ENCODE results near the gene TBCEL. TPM values are rescaled to one million over a fixed set of nuclear protein-coding genes. Genes with fewer than 3 reads are reported as not detected.
"Not testable (repeated sequence)": the region's sequence is repeated elsewhere in the genome, so short reads cannot be mapped to it uniquely, and the experiment has no call there.

Gene TBCEL
- total and polyA plus RNA-seq, 4 donors, result 6.7 to 41.3 (median 17.4) TPM

- Histone ChIP-seq H3K4me1 (ENCODE audit: control insufficient read depth in 4 of 4, insufficient read depth in 4 of 4, low read length in 3 of 4) (no peaks in the 10 kb centered on the region), H3K4me3 (ENCODE audit: low read depth in 1 of 3, low read length in 3 of 3) (no peak overlapping the region), H3K36me3 (ENCODE audit: control insufficient read depth in 4 of 4, insufficient read depth in 3 of 4, low read depth in 1 of 4, low read length in 3 of 4) (no peaks in the 10 kb centered on the region), H3K9ac (ENCODE audit: low read depth in 1 of 2, low read length in 2 of 2) (no peak overlapping the region), H3K27ac (ENCODE audit: low read depth in 1 of 2, low read length in 2 of 2) (no peak overlapping the region), H3K27me3 (ENCODE audit: control insufficient read depth in 4 of 4, insufficient read depth in 4 of 4, low read length in 3 of 4) (peaks cover 0 to 2% (median 0%) of the 10 kb centered on the region in 4 donors), H3K9me3 (ENCODE audit: control insufficient read depth in 4 of 4, low read length in 3 of 4) (no peaks in the 10 kb centered on the region)
- DNase-seq (ENCODE audit: low spot score), result no peak
- TF ChIP-seq SP1 (IDR thresholded peaks at IDR 0.05) (no peak), CTCF (IDR thresholded peaks at IDR 0.05; ENCODE audit: low read depth, low read length, missing input control) (no peak), RXRA (IDR thresholded peaks at IDR 0.05) (no peak), NR2F2 (IDR thresholded peaks at IDR 0.05) (no peak), EGR1 (IDR thresholded peaks at IDR 0.05; ENCODE audit: low read depth in 2 of 2) (no peak), JUND (IDR thresholded peaks at IDR 0.05) (no peak), HNF4G (IDR thresholded peaks at IDR 0.05) (no peak), REST (IDR thresholded peaks at IDR 0.05) (no peak), GABPA (IDR thresholded peaks at IDR 0.05 in 1 of 2, conservative IDR thresholded peaks at IDR 0.05 in 1 of 2) (no peak), TAF1 (conservative IDR thresholded peaks at IDR 0.05) (no peak), RAD21 (IDR thresholded peaks at IDR 0.05) (no peak), MAX (IDR thresholded peaks at IDR 0.05) (no peak), FOXA2 (IDR thresholded peaks at IDR 0.05) (no peak), HNF4A (conservative IDR thresholded peaks at IDR 0.05) (no peak), FOXA1 (IDR thresholded peaks at IDR 0.05) (no peak)
- 87% methylated on average over 1 of the region's 1 CpG for WGBS
Observed at GRCh38 chr11:121012091-121012490, 11.8 kb upstream of the TBCEL start.

GRCh38 chr11:121018746-121019145 lies 5.2 kb upstream of the TBCEL start:
- Histone ChIP-seq H3K27me3 (ENCODE audit: control insufficient read depth in 4 of 4, insufficient read depth in 4 of 4, low read length in 3 of 4) (no peaks in the 10 kb centered on the region), H3K27ac (ENCODE audit: low read depth in 1 of 2, low read length in 2 of 2) (no peak overlapping the region), H3K9me3 (ENCODE audit: control insufficient read depth in 4 of 4, low read length in 3 of 4) (no peaks in the 10 kb centered on the region), H3K9ac (ENCODE audit: low read depth in 1 of 2, low read length in 2 of 2) (no peak overlapping the region), H3K4me3 (ENCODE audit: low read depth in 1 of 3, low read length in 3 of 3) (no peak overlapping the region), H3K4me1 (ENCODE audit: control insufficient read depth in 4 of 4, insufficient read depth in 4 of 4, low read length in 3 of 4) (peaks cover 0 to 3% (median under 1%) of the 10 kb centered on the region in 4 donors), H3K36me3 (ENCODE audit: control insufficient read depth in 4 of 4, insufficient read depth in 3 of 4, low read depth in 1 of 4, low read length in 3 of 4) (no peaks in the 10 kb centered on the region)
- no peak for TF ChIP-seq NR2F2 (IDR thresholded peaks at IDR 0.05)
- TF ChIP-seq SP1 (IDR thresholded peaks at IDR 0.05), result no peak
- TF ChIP-seq EGR1 (IDR thresholded peaks at IDR 0.05; ENCODE audit: low read depth in 2 of 2), result no peak
- no peak for TF ChIP-seq TAF1 (conservative IDR thresholded peaks at IDR 0.05)
- no peak for TF ChIP-seq RAD21 (IDR thresholded peaks at IDR 0.05)
- TF ChIP-seq FOXA1 (IDR thresholded peaks at IDR 0.05), result no peak
- TF ChIP-seq GABPA (IDR thresholded peaks at IDR 0.05 in 1 of 2, conservative IDR thresholded peaks at IDR 0.05 in 1 of 2), result no peak
- no peak for TF ChIP-seq HNF4G (IDR thresholded peaks at IDR 0.05)
- TF ChIP-seq FOXA2 (IDR thresholded peaks at IDR 0.05), result no peak
- TF ChIP-seq REST (IDR thresholded peaks at IDR 0.05), result no peak
- no peak for TF ChIP-seq ZBTB33 (IDR thresholded peaks at IDR 0.05)
- WGBS, result 74% methylated on average over 1 of the region's 1 CpG
- DNase-seq (ENCODE audit: low spot score), result no peak

- 94% methylated on average over 36 of the region's 36 CpGs for WGBS
- H3K4me3 ChIP-seq (ENCODE audit: low read depth in 1 of 3, low read length in 3 of 3); DNase-seq (ENCODE audit: low spot score): not testable (repeated sequence)
Observed at GRCh38 chr11:121021718-121022117, 2.2 kb upstream of the TBCEL start.

More at GRCh38 chr11:121021718-121022117, 2.2 kb upstream of the TBCEL start:
- not testable (repeated sequence) for H3K36me3 ChIP-seq (ENCODE audit: control insufficient read depth in 4 of 4, insufficient read depth in 3 of 4, low read depth in 1 of 4, low read length in 3 of 4); H3K27me3 ChIP-seq (ENCODE audit: control insufficient read depth in 4 of 4, insufficient read depth in 4 of 4, low read length in 3 of 4); H3K9me3 ChIP-seq (ENCODE audit: control insufficient read depth in 4 of 4, low read length in 3 of 4); H3K9ac ChIP-seq (ENCODE audit: low read depth in 1 of 2, low read length in 2 of 2); H3K27ac ChIP-seq (ENCODE audit: low read depth in 1 of 2, low read length in 2 of 2)
- H3K4me1 ChIP-seq (ENCODE audit: control insufficient read depth in 4 of 4, insufficient read depth in 4 of 4, low read length in 3 of 4), result peaks cover 0 to 13% (median 10%) of the 10 kb centered on the region in 4 donors

All from liver (tissue), 9 donors.